ENCODE measurements around the gene HAGHL. TPM values are rescaled to one million over a fixed set of nuclear protein-coding genes. Genes with fewer than 3 reads are reported as not detected.

Gene HAGHL
- total RNA-seq, 1 donor from 2014 or later, result 8.9 TPM

- Histone ChIP-seq H3K9me3 (no peaks in the 10 kb centered on the region), H3K4me1 (peaks cover 30% of the 10 kb centered on the region), H3K27ac (peak within 1 kb of the TSS; percentile 89), H3K4me3 (peak within 1 kb of the TSS; percentile 70), H3K36me3 (peaks cover 17% of the 10 kb centered on the region), H3K27me3 (no peaks in the 10 kb centered on the region)
- intact Hi-C loops (cut with DNase I), result no loop called here
- ATAC-seq (peak; percentile 84), DNase-seq (peak; percentile 94)
- TF ChIP-seq CTCF (IDR thresholded peaks at IDR 0.05), result no peak
Measured at GRCh38 chr16:679814-680624, 46.9 kb upstream of the HAGHL start, which contains the start of gene STUB1. STUB1 (plus strand) TSS chr16:680410; CDS start chr16:680526, 116 bp downstream.

GRCh38 chr16:680625-680945 is 46.3 kb upstream of the HAGHL start:
- ATAC-seq (no peak), DNase-seq (no peak)
- Histone ChIP-seq H3K27me3 (no peaks in the 10 kb centered on the region), H3K9me3 (no peaks in the 10 kb centered on the region), H3K4me3 (peak overlapping the region; percentile 70), H3K27ac (peak overlapping the region; percentile 89), H3K4me1 (peaks cover 32% of the 10 kb centered on the region), H3K36me3 (peaks cover 17% of the 10 kb centered on the region)
- no peak for TF ChIP-seq CTCF (IDR thresholded peaks at IDR 0.05)
- intact Hi-C loops (cut with DNase I), result no loop called here

GRCh38 chr16:680967-681745 is 45.8 kb upstream of the HAGHL start:
- peaks cover 37% of the 10 kb centered on the region for H3K4me1 ChIP-seq
- peak overlapping the region; percentile 89 for H3K27ac ChIP-seq
- intact Hi-C loops (cut with DNase I), result no loop called here
- H3K36me3 ChIP-seq, result peaks cover 17% of the 10 kb centered on the region
- DNase-seq (no peak), ATAC-seq (no peak)
- peak overlapping the region; percentile 70 for H3K4me3 ChIP-seq
- peak; percentile 11 for TF ChIP-seq CTCF (IDR thresholded peaks at IDR 0.05)
- H3K9me3 ChIP-seq, result no peaks in the 10 kb centered on the region
- H3K27me3 ChIP-seq, result no peaks in the 10 kb centered on the region

- Histone ChIP-seq H3K27me3 (no peaks in the 10 kb centered on the region), H3K4me3 (peak overlapping the region; percentile 70), H3K36me3 (peaks cover 17% of the 10 kb centered on the region), H3K9me3 (no peaks in the 10 kb centered on the region), H3K4me1 (peaks cover 37% of the 10 kb centered on the region), H3K27ac (no peak overlapping the region)
- intact Hi-C loops (cut with DNase I), result no loop called here
- no peak for TF ChIP-seq CTCF (IDR thresholded peaks at IDR 0.05)
- DNase-seq (no peak), ATAC-seq (no peak)
Measured at GRCh38 chr16:681746-682427, 45.0 kb upstream of the HAGHL start.

GRCh38 chr16:682493-683395 is 44.2 kb upstream of the HAGHL start:
- H3K4me3 ChIP-seq, result peak overlapping the region; percentile 75

More at GRCh38 chr16:682493-683395, 44.2 kb upstream of the HAGHL start:
- Histone ChIP-seq H3K9me3 (no peaks in the 10 kb centered on the region), H3K36me3 (peaks cover 17% of the 10 kb centered on the region), H3K4me1 (peaks cover 37% of the 10 kb centered on the region), H3K27me3 (no peaks in the 10 kb centered on the region), H3K27ac (no peak overlapping the region)
- no peak for TF ChIP-seq CTCF (IDR thresholded peaks at IDR 0.05)
- ATAC-seq (no peak), DNase-seq (no peak)
- intact Hi-C loops (cut with DNase I), result no loop called here

All from upper lobe of right lung (tissue), 1 donor.